Left ventricle myocardium inferior (tissue), 1 donor: Measurements from ENCODE around the gene PIWIL1. TPM values are rescaled to one million over a fixed set of nuclear protein-coding genes. Genes with fewer than 3 reads are reported as not detected.

Experiments used
- DNase-seq: peaks from one replicate; pipeline ENCODE4 v3.0.0-alpha.2; 2020
- H3K27ac ChIP-seq: fragments of 200-600 bp; replicated peaks from 2 replicates; pipeline ENCODE4 v1.8.0; 2021
- H3K27me3 ChIP-seq: fragments of 200-600 bp; 2 replicates; pipeline ENCODE4 v1.8.0; 2021; ENCODE audit warnings: low read depth
- H3K36me3 ChIP-seq: fragments of 200-600 bp; 2 replicates; pipeline ENCODE4 v1.8.0; 2021
- H3K4me1 ChIP-seq: fragments of 200-600 bp; 2 replicates; pipeline ENCODE4 v1.8.0; 2021
- H3K4me3 ChIP-seq: fragments of 200-600 bp; 2 replicates; pipeline ENCODE4 v1.8.0; 2021; ENCODE audit warnings: mild to moderate bottlenecking, moderate library complexity
- H3K9me3 ChIP-seq: fragments of 200-600 bp; replicated peaks from 2 replicates; pipeline ENCODE4 v1.8.0; 2021
- intact Hi-C: fragments of 100-400 bp; cut with micrococcal nuclease; formaldehyde crosslinking; loops from one replicate; pipeline ENCODE4 v1.11.0; 2022
- total RNA-seq: library from RNA; stranded (reverse); fragmentation: NEBNext Ultra II Directional; extraction: Animal tissue kit (Norgen Biotek cat#: 25700); gene quantifications from one replicate; pipeline ENCODE4 v1.2.1, GENCODE V29; 2021
- TF ChIP-seq, protein P1 (sequence below): fragments of 200-600 bp; IDR thresholded peaks from 2 replicates; pipeline ENCODE4 v1.8.0; 2021; ENCODE audit warnings: antibody characterized with exemption, mild to moderate bottlenecking, borderline replicate concordance
- donor health status: DM: no; HTN: yes; CAD: no; lungs with severe emphysema.

Gene PIWIL1
- total RNA-seq, 1 donor from 2014 or later = not detected

DNA sequence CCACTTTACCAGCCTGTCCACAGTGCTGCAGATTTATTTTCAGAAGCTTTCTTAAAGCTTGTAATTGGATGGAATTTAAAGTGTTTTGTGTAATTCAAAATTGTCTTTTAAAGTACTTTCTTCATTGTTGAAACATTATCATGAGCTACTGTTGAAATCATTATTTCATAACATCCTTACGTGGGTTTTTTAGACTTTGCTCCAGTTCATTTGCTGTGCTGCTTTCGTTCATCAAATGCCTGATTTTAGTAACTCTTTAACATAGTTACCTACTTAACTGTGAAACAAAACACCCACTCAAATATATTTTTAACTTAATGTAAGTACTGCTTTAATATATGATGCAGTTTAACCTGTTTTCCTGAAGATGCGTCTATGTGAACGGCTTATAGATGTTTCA, 47.5 kb downstream of the PIWIL1 start:
- Histone ChIP-seq H3K4me1 (no peaks in the 10 kb centered on the region), H3K27ac (no peak overlapping the region), H3K27me3 (peaks cover 19% of the 10 kb centered on the region), H3K9me3 (no peaks in the 10 kb centered on the region), H3K36me3 (no peaks in the 10 kb centered on the region), H3K4me3 (no peak overlapping the region)
- no peak for DNase-seq
- TF ChIP-seq, protein P1, sequence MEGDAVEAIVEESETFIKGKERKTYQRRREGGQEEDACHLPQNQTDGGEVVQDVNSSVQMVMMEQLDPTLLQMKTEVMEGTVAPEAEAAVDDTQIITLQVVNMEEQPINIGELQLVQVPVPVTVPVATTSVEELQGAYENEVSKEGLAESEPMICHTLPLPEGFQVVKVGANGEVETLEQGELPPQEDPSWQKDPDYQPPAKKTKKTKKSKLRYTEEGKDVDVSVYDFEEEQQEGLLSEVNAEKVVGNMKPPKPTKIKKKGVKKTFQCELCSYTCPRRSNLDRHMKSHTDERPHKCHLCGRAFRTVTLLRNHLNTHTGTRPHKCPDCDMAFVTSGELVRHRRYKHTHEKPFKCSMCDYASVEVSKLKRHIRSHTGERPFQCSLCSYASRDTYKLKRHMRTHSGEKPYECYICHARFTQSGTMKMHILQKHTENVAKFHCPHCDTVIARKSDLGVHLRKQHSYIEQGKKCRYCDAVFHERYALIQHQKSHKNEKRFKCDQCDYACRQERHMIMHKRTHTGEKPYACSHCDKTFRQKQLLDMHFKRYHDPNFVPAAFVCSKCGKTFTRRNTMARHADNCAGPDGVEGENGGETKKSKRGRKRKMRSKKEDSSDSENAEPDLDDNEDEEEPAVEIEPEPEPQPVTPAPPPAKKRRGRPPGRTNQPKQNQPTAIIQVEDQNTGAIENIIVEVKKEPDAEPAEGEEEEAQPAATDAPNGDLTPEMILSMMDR = no peak
- intact Hi-C loops = no loop called here

DNA sequence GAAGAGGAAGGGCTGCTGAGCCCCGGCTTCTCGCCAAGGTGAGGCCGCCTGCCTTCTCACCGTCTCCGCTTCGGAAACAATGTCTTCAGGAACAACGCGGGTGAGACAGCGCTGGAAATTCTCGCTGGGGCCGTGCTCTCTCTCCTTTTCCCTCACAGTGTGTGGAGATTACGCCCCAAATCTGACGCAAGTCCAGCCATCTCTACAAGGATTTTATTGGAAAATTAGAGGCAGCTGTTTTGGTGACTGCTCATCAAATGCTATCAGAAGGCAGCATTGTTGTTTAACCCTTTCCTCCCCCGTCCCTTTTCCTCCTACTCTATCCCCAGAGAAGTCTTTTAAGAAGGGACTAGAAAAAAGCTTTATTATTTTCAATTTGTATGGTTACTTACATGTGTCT, 53.5 kb downstream of the PIWIL1 start:
- H3K9me3 ChIP-seq = no peaks in the 10 kb centered on the region
- no peak for DNase-seq
- intact Hi-C loops = no loop called here
- TF ChIP-seq, protein P1 = no peak
- no peaks in the 10 kb centered on the region for H3K4me1 ChIP-seq
- H3K4me3 ChIP-seq = no peak overlapping the region
- H3K27me3 ChIP-seq = peaks cover 42% of the 10 kb centered on the region
- no peaks in the 10 kb centered on the region for H3K36me3 ChIP-seq
- no peak overlapping the region for H3K27ac ChIP-seq

DNA sequence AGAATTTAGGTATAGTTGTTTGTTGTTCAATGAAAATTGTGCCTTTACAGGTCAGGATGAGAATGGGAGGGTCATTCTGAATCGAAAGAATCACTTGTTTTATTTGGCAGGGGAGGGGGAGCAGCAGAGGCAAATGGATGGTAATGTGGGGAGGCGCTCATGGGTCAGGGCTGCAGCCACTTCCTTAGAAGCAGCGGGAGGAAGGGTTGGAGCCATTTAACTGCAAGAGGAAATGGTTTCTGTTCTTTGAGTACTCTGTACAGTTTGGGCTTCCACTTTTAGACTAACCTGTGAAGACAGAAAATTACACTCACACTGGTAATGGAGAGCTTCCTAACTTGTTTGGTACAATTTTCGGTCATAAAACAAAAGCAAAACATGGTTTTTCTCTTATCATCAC, 57.2 kb downstream of the PIWIL1 start:
- Histone ChIP-seq H3K4me3 (no peak overlapping the region), H3K36me3 (no peaks in the 10 kb centered on the region), H3K27ac (no peak overlapping the region), H3K9me3 (no peaks in the 10 kb centered on the region), H3K4me1 (peaks cover 3% of the 10 kb centered on the region), H3K27me3 (peaks cover 57% of the 10 kb centered on the region)
- DNase-seq = no peak
- TF ChIP-seq, protein P1 = no peak
- intact Hi-C loops = no loop called here

DNA sequence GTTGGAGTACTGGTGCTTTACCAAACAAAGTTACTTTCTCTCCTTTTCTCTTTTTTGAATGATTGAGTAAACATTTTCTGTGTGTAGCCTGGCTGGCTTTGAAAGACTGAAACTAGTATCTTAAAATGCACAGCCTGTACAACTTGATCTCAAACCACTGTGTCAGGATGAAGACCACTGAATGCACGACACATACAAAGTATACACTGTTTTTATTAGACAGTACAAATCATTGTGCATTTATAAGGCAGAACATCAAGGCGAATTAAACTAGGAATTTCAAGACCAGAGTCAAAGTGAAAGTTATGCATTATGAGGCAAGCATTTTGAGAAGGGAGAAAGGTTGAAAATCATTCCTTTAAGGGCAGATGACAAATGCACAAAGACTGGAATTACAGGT, 59.0 kb downstream of the PIWIL1 start:
- no peaks in the 10 kb centered on the region for H3K36me3 ChIP-seq
- peaks cover 48% of the 10 kb centered on the region for H3K27me3 ChIP-seq
- intact Hi-C loops = no loop called here
- TF ChIP-seq, protein P1 = no peak
- H3K4me3 ChIP-seq = no peak overlapping the region
- DNase-seq = no peak
- no peak overlapping the region for H3K27ac ChIP-seq
- no peaks in the 10 kb centered on the region for H3K9me3 ChIP-seq
- H3K4me1 ChIP-seq = peaks cover 3% of the 10 kb centered on the region

DNA sequence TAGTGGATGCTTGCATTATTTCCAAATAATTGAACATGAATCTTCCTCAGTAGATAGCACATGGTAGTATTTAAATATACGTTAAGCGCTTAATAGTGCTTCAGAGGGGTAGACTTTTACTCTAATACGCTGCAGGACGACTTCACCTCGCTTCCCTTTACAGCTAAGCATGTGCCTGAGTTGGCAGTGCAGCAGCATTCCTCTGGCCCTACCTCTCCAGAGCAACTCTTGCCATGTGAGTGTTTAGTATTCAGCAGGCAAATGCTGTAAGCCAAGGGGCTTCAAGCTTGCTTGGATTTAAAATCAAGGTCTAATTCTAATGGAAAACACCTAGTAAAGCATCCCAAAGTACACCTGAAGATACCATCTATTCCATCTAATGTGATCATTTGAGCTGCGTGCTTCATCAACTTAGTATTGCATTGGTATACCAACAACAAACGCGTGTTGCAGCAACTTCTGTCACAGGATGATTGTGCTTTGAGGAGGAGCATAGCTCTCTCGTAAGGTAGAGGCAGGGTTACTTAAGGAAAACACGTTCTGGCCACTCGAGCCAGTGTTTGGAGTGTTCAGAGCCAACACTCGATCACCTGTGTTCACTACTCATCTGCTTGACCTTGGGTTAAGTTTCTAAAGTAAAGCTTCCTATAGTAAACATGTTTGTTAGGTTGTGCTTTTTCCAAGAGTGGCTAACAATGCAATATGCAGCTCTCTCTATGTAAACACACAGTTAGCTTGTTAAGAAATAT, 60.6 kb downstream of the PIWIL1 start:
- H3K4me3 ChIP-seq = no peak overlapping the region
- intact Hi-C loops = no loop called here
- DNase-seq = peak; percentile 23

More for the DNA sequence above, 60.6 kb downstream of the PIWIL1 start:
- peaks cover 3% of the 10 kb centered on the region for H3K4me1 ChIP-seq
- no peaks in the 10 kb centered on the region for H3K9me3 ChIP-seq
- no peaks in the 10 kb centered on the region for H3K36me3 ChIP-seq
- TF ChIP-seq, protein P1 = no peak
- H3K27me3 ChIP-seq = peaks cover 60% of the 10 kb centered on the region
- H3K27ac ChIP-seq = no peak overlapping the region
